ENCODE data around the gene PIGU. TPM values are rescaled to one million over a fixed set of nuclear protein-coding genes. Genes with fewer than 3 reads are reported as not detected.

Gene PIGU
- total RNA-seq, 4 donors from 2014 or later = 12.8 to 14.1 (median 13.7) TPM

GRCh38 chr20:34537651-34538050 is 139.2 kb downstream of the PIGU start:
- TF ChIP-seq, protein P1, sequence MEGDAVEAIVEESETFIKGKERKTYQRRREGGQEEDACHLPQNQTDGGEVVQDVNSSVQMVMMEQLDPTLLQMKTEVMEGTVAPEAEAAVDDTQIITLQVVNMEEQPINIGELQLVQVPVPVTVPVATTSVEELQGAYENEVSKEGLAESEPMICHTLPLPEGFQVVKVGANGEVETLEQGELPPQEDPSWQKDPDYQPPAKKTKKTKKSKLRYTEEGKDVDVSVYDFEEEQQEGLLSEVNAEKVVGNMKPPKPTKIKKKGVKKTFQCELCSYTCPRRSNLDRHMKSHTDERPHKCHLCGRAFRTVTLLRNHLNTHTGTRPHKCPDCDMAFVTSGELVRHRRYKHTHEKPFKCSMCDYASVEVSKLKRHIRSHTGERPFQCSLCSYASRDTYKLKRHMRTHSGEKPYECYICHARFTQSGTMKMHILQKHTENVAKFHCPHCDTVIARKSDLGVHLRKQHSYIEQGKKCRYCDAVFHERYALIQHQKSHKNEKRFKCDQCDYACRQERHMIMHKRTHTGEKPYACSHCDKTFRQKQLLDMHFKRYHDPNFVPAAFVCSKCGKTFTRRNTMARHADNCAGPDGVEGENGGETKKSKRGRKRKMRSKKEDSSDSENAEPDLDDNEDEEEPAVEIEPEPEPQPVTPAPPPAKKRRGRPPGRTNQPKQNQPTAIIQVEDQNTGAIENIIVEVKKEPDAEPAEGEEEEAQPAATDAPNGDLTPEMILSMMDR (IDR thresholded peaks at IDR 0.05 in 4 of 5, conservative IDR thresholded peaks at IDR 0.05 in 1 of 5) = no peak
- TF ChIP-seq POLR2A (IDR thresholded peaks at IDR 0.05) = no peak
- no peaks in the 10 kb centered on the region for H3K9me3 ChIP-seq
- in situ Hi-C loops (cut with MboI; ENCODE audit: low sequenced_read_pairs in 4 of 4) (loop anchor here in 1 of 4 donors (25.0 kb wide), 1 partner anchor 175 kb away; the partner anchor contains the start of gene TP53INP2), intact Hi-C loops (cut with DNase I; ENCODE audit: low total_unique reads) (loop anchor here (5.0 kb wide), 1 partner anchor 170 kb away; no protein-coding TSS in a partner anchor)
- no peak for ATAC-seq
- DNase-seq = no peak
- H3K4me1 ChIP-seq = peaks cover 8 to 16% of the 10 kb centered on the region in 2 donors
- H3K27me3 ChIP-seq = no peaks in the 10 kb centered on the region
- no peak overlapping the region for H3K27ac ChIP-seq
- peaks cover 0 to 63% of the 10 kb centered on the region in 2 donors for H3K36me3 ChIP-seq
- no peak overlapping the region for H3K4me3 ChIP-seq

- in situ Hi-C loops (cut with MboI; ENCODE audit: low sequenced_read_pairs in 4 of 4) = loop anchor here in 1 of 4 donors (25.0 kb wide), 1 partner anchor 175 kb away; the partner anchor contains the start of gene TP53INP2
Measured at GRCh38 chr20:34536798-34537394, 140.0 kb downstream of the PIGU start.

DNA sequence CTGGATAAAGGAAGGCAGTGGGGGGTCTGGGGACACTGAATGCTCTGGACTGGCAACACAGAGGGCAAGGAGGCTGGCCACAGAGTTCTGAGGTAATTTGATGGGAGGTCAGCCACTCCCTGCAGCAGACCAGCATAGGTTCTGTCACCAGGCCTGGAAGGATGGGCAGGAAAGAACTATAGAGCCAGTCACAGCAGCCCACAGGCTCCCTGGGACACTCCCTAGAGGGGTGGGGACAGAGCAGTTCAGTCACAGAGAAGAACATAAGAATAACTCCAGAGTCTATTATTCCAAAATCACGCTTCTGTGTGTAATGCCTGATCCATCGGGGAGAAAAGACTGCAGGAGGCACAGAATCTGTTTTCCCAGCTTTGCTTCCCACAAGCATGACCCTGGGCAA is 141.0 kb downstream of the PIGU start:
- ATAC-seq = no peak

More at GRCh38 chr20:34536798-34537394, 140.0 kb downstream of the PIGU start:
- H3K27ac ChIP-seq = no peak overlapping the region
- H3K9me3 ChIP-seq = no peaks in the 10 kb centered on the region
- DNase-seq (peak in 1 of 2 donors; percentile 39), ATAC-seq (no peak)
- H3K36me3 ChIP-seq = peaks cover 0 to 69% of the 10 kb centered on the region in 2 donors
- H3K27me3 ChIP-seq = no peaks in the 10 kb centered on the region
- H3K4me3 ChIP-seq = no peak overlapping the region
- peaks cover 8 to 17% of the 10 kb centered on the region in 2 donors for H3K4me1 ChIP-seq
- TF ChIP-seq, protein P1 (IDR thresholded peaks at IDR 0.05 in 4 of 5, conservative IDR thresholded peaks at IDR 0.05 in 1 of 5) = peak in 3 of 5 experiments; percentile 12 to 42 (median 33)
- TF ChIP-seq POLR2A (IDR thresholded peaks at IDR 0.05) = no peak
- intact Hi-C loops (cut with DNase I; ENCODE audit: low total_unique reads) = loop anchor here (5.0 kb wide), 1 partner anchor 170 kb away; no protein-coding TSS in a partner anchor

GRCh38 chr20:34535301-34535840 is 141.5 kb downstream of the PIGU start:
- Histone ChIP-seq H3K9me3 (no peaks in the 10 kb centered on the region), H3K4me3 (no peak overlapping the region), H3K4me1 (peaks cover 8 to 17% of the 10 kb centered on the region in 2 donors), H3K27ac (no peak overlapping the region), H3K36me3 (peaks cover 0 to 62% of the 10 kb centered on the region in 2 donors), H3K27me3 (no peaks in the 10 kb centered on the region)
- ATAC-seq = no peak
- no peak for TF ChIP-seq POLR2A (IDR thresholded peaks at IDR 0.05)
- TF ChIP-seq, protein P1 (IDR thresholded peaks at IDR 0.05 in 4 of 5, conservative IDR thresholded peaks at IDR 0.05 in 1 of 5) = no peak
- intact Hi-C loops (cut with DNase I; ENCODE audit: low total_unique reads) (loop anchor here (5.0 kb wide), 1 partner anchor 172 kb away; no protein-coding TSS in a partner anchor), in situ Hi-C loops (cut with MboI; ENCODE audit: low sequenced_read_pairs in 4 of 4) (loop anchor here in 1 of 4 donors (25.0 kb wide), 1 partner anchor 177 kb away; the partner anchor contains the start of gene TP53INP2)
- DNase-seq = no peak

More for the DNA sequence above, 141.0 kb downstream of the PIGU start:
- in situ Hi-C loops (cut with MboI; ENCODE audit: low sequenced_read_pairs in 4 of 4) = loop anchor here in 1 of 4 donors (25.0 kb wide), 1 partner anchor 176 kb away; the partner anchor contains the start of gene TP53INP2
- H3K27me3 ChIP-seq = no peaks in the 10 kb centered on the region
- intact Hi-C loops (cut with DNase I; ENCODE audit: low total_unique reads) = loop anchor here (5.0 kb wide), 1 partner anchor 171 kb away; no protein-coding TSS in a partner anchor
- H3K36me3 ChIP-seq = peaks cover 0 to 62% of the 10 kb centered on the region in 2 donors
- TF ChIP-seq, protein P1 (IDR thresholded peaks at IDR 0.05 in 4 of 5, conservative IDR thresholded peaks at IDR 0.05 in 1 of 5) = no peak
- no peak for TF ChIP-seq POLR2A (IDR thresholded peaks at IDR 0.05)
- no peak for DNase-seq
- peaks cover 8 to 17% of the 10 kb centered on the region in 2 donors for H3K4me1 ChIP-seq
- H3K27ac ChIP-seq = no peak overlapping the region
- no peak overlapping the region for H3K4me3 ChIP-seq
- H3K9me3 ChIP-seq = no peaks in the 10 kb centered on the region

Data from gastrocnemius medialis (tissue), 4 donors.